ENCODE data around the gene UCK1.

Gene UCK1

GRCh38 chr9:131475111-131475955, 55.7 kb downstream of the UCK1 start:
- DNase-seq: no peak

- DNase-seq: no peak
Measured at GRCh38 chr9:131474711-131475110, 56.4 kb downstream of the UCK1 start.

- no peak for DNase-seq
Measured at GRCh38 chr9:131473891-131474290, 57.2 kb downstream of the UCK1 start.

All from stimulated activated CD4-positive, alpha-beta T cell treated with anti-CD3 and anti-CD28 coated beads, Interleukin-2, amount 100 ng/mL, for 48 hours (primary cell).